Suppressor macrophage treated with lipopolysaccharide for 4 hours (primary cell): ENCODE results near the gene PLA2G4D.

Source experiments
- DNase-seq: peaks from one replicate; pipeline ENCODE4 v3.0.0-alpha.2; 2020

The PLA2G4D gene

DNA sequence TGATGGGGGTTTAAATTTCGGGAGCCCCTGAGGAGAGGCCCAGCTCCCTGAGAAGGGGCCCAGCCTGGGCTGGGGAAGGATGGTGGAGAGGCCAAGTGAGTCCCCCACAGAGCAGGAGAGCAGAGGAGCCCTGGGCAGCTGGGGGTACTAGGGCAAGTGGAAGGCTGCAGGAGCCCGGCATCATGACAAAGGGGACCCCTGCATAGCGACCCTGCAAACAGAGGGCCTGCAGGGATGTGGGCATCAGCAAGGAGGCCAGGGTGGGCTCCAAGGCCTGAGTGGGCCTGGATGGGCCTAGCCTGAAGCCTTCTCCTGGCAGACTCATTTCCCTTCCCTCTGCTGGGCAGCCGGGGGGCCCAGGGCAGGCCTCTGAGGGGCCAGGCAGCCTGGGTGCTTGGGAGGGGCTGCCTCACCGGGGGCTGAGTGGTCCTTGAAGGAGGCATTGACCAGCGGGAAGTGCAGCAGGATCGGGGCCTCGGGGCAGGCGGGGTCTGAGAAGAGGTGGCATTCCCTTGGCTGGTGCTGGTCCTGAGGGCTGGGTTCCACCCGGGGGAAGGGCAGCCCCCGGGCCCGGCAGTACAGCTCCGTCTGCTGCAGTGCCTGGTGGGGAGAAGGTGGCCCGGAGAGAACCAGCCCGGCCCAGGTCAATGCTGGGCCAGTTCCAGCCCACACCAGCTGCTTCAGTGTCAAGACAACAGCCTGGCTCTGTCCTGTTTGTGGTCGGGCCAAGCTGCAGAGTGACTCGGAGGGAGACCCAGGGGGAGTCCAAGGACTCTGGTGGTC lies 24.7 kb downstream of the PLA2G4D start:
- DNase-seq = no peak

DNA sequence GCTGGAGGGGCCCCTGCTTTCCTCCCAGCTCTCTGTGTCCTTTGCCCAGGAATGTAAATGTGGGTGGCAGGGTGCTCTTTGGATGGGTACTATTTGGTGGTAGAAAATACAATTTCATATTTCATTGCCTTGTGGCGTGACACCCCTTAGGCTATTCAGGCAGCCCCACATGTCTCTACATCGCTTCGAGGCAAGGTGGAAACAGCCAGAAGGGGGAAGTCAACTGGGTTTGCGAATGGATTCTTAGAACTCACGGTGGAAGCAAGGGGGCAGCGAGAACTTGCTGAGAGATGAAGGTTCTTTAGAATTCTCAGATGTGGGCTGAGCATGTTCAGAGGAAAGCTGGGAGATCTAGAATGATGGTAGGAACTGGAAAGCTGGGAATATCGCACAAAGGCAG lies 25.3 kb downstream of the PLA2G4D start:
- no peak for DNase-seq

GRCh38 chr15:42068601-42069000 lies 25.8 kb downstream of the PLA2G4D start:
- DNase-seq = no peak

DNA sequence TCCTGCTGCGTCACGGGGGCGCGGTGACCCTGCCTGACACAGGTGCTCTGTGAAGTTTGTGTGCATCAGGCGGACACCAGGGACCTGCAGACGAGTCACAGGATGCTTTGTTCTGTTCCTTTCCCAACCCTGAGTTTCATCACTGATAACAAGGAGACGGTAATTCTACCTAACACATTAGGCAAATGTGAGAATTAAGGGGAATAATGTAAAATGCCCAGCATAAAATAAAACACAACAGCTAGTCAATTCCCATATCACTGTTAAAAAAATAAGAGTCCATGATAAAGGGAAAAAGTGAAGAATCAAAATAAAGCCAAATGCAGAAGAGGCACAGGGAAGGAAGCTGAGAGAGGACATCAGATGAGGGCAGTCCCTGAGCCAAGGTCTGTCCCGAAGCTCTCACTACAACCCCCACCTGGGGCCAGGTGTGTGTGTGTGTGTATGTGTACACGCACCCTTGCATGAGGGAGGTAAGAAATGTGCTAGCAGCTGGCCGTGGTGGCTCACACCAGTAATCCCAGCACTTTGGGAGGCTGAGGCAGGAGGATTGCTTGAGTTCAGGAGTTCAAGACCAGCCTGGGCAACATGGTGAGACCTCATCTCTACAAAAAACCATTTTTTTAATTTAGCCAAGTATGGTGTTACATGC lies 27.5 kb downstream of the PLA2G4D start:
- DNase-seq = no peak

DNA sequence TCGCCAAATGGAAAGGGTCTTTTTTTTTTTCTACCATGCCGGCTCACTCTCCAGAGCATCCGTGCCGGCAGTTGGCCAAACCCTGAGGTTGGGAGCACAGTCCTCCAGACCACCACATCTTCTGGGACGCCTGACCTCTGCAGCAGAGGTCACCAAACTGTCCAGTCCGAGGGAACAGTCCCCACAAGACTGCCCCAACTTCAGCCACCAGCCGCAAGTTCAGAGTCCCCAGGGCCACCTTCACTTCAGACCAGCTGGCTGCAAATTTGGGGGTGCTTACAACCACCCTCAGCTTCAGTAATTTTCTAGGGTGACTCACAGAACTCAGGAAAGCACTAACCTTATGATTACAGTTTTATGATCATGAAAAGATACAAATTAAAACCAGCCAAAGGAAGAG lies 28.9 kb downstream of the PLA2G4D start:
- DNase-seq = no peak

DNA sequence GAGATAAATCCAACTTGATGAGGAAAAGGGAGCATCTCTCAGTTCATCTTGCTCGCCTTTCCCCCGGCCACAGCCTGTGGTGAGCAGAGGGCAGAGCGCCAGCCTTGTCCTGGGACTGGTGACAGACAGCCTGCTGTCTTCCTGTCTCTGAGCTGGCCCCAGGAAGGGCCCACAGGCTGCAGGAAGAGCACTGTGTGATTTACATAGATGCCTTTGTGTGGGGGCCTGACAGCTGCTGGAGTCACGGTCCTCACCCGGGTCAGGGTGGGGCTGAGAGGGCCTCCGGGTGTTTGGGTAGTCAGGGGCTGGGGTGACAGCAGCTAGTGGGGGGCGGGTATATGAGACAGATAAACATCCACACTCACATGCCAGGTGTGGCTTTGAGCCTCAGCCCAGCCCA lies 29.3 kb downstream of the PLA2G4D start:
- no peak for DNase-seq

GRCh38 chr15:42064271-42064670 lies 30.1 kb downstream of the PLA2G4D start:
- no peak for DNase-seq

DNA sequence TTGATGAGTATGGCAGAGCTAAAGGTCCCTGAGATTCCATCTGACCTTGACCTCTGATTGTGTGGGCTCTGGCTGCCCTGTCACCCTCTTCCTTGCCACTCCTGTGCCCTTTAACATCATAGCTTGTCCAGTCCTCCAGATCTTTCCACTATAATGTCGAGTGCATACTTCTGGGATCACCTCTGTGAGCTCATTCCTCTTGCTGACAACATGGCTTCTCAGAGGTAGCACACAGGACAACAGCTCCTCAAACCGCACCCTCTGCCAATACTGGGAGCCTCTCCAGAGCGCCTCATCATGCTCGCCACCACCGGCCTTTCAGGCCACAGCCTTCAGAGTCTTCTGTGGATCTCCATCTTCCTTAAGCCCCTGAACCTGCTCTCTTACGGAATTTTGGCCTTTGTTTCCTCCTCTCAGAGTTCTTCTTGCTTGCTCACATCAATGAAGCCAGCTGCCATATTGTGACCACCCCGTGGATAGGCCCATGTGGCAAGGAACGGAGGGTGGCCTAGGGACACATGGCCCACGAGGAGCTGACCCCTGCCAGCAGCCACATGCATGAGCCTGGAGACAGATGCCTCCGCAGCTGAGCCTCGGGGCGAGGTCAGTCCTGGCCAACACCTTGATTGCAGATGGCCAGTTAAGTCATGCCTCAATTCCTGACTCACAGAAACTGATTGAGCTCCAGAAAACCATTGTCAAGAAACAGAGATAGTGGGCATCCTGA lies 31.1 kb downstream of the PLA2G4D start:
- DNase-seq = no peak

GRCh38 chr15:42062284-42062806 lies 32.0 kb downstream of the PLA2G4D start:
- DNase-seq = no peak

DNA sequence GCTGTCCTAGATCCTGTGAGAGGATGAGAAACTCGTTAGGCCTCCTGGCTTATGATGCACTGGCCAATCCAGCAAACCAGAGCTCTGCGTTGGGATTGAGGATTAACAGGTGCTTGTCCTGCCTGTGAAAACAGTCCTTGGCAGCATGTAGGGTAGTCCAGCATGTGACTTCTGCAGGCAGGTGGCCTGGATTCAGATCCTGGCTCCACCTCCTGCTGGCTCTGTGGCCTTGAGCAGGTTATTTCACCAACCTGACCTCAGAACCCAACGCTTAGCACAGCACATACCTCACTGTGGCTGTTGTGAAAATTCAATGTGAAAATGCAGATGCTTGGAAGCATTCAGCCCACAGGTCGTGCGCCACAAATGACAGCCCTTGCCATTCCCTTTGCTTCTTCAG lies 33.6 kb downstream of the PLA2G4D start:
- DNase-seq = no peak

GRCh38 chr15:42060477-42060763 lies 33.9 kb downstream of the PLA2G4D start:
- no peak for DNase-seq

GRCh38 chr15:42059661-42060476 lies 34.5 kb downstream of the PLA2G4D start:
- peak; percentile 75 for DNase-seq

- DNase-seq = no peak
Observed at GRCh38 chr15:42058791-42059190, 35.6 kb downstream of the PLA2G4D start.

DNA sequence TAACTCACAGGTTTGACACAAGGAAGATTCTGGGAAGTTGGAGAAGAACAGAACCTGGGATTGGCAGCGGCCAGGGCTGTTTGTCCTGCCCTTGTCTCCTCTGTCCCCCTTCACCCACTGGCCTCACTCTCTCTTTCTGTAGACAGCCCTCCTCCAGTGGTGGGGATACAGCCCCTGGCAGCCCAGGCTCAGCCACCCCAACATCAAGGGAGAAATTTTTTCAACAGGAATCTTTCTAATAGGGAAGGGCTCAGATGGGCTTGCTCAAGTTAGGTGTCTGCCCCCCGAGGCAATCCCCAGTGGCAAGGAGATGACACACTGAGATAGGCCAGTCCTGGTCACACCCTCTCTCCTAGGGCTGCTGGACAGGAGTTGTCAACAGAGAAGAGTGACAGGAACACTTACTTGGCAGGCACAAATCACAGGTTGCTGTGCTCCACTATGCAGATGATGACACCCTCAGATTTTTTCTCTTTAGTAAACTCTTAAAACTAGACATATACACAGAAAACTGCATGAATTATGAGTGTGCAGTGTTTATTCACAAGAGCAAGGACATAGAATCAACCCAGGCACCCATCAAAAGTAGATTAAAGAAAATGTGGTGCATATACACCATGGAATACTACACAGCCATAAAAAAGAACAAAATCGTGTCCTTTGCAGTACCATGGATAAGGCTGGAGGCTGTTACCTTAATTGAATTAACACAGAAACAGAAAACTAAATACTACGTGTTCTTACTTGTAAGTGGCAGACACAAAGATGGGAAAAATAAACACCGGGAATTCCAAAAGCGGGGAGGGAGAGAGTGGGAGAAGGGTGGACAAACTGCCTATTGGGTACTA lies 36.3 kb downstream of the PLA2G4D start:
- DNase-seq = no peak

DNA sequence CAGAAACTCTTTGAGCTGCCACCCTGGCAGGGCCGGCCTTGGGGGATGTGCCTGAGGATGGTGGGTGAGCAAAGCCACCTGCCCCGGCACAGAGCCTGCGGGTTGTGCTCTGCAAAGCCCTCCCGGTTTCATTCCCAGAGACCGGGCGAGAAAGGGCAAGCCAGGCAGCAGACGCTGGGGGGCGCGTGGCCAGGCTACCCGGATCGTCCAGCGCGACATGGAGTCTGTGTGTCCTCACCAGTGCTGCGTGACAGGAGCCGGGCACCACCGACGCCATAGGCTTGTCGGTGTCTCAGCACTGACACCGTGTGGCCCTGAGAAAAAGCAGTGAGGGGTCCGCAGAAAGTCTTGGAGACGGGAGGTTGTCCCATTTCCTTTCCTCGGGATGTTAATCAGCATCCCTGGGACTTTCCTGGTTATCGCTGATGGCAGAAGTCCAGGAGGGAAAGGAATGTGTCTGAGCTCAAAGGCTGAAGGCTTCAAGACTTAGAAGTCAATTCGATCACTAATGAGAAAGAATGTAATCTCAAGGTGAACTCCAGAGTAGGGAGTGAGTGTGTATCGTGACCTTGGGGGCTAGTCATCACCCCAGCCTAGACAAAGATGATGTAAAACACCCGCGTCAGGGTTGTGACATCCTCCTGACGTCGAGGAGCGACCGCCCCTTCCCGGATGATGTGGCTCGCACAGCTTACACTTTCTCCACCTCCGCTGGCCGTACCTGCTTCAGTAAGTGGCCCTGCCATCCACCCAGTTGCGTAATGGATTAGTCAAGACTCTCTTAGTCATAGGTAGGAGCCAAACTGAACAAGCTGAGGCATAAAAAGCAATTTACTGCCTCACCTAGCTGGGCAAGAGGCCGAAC lies 37.2 kb downstream of the PLA2G4D start:
- peak; percentile 76 for DNase-seq

- no peak for DNase-seq
Observed at GRCh38 chr15:42053914-42054313, 40.4 kb downstream of the PLA2G4D start.

DNA sequence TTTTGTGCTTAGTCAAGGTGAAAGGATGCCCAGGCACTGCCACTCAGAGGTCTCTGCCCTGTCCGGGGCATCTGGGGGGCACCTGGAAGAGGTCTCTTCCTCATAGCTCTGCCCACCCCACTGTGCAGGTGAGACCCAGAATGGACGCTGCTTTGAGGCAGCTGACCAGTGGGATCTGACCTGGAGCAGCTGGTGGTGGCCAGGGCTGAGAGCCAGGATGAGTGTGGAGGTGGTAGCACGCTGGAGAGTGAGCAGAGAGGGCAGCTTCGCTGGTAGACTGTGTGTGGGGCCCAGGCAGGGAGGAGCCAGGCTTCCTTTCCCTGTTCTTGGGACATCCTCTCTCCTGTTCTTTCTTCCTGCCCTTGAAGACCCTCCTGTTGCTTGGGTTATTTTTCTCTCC lies 41.4 kb downstream of the PLA2G4D start:
- no peak for DNase-seq

- no peak for DNase-seq
Observed at GRCh38 chr15:42050484-42051255, 43.7 kb downstream of the PLA2G4D start.

DNA sequence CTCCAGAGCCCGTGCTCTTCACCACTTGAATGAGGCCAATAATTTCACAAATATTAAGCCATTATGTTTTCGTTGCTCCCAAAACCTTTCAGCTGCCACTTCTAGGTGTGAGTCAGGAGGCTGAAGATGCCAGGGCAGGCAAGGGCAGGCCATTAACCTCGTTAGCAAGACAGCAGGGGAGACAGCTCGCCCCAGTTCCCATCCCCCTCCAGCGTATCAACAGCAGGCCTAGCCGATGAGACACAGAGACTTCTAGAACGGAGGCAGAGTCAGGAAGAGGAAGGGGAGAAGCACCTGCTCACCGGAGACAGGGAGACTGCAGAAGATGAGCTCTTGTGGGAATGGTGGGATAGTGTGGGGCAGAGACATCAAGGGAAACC lies 45.6 kb downstream of the PLA2G4D start:
- no peak for DNase-seq

GRCh38 chr15:42048080-42048820 lies 46.1 kb downstream of the PLA2G4D start:
- DNase-seq = no peak
